ENCODE data around the gene RALGAPA2.

Gene RALGAPA2

DNA sequence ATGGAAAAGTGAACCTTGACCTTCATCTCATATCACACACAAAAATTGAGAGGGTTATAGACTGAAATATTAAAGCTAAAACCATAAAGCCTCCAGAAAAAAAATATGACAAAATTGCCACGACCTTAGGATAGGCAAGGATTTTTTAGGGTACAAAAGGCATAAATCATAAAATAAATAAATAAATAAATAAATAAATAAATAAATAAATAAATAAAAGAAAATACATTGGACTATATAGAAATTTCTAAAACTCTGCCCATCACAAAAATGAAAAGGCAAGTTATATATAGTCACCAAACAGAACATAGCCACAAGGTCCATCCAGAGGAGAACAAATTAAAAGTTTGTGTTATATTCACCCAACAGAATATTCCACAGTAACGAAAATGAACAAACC lies 235.9 kb downstream of the RALGAPA2 start:
- Histone ChIP-seq H3K4me2 (ENCODE audit: low read length) (no peak overlapping the region), H3K9ac (ENCODE audit: low read length) (no peak overlapping the region), H3K9me2 (ENCODE audit: low read depth, low read length) (no peaks in the 10 kb centered on the region), H3K27me3 (ENCODE audit: insufficient read depth, low read length) (no peaks in the 10 kb centered on the region), H3K4me1 (ENCODE audit: insufficient read depth, low read length, severe bottlenecking) (no peaks in the 10 kb centered on the region), H3K79me2 (ENCODE audit: insufficient read depth, low read length) (no peaks in the 10 kb centered on the region), H3K36me3 (ENCODE audit: insufficient read depth, low read length) (no peaks in the 10 kb centered on the region), H3K9me3 (ENCODE audit: low read length) (no peaks in the 10 kb centered on the region), H3K4me3 (ENCODE audit: low read depth, low read length, poor library complexity, severe bottlenecking) (no peak overlapping the region), H3K27ac (ENCODE audit: low read depth, low read length, poor library complexity, severe bottlenecking) (no peak overlapping the region), H2AFZ (ENCODE audit: low read length) (no peak overlapping the region), H4K20me1 (ENCODE audit: insufficient read depth, low read length) (no peaks in the 10 kb centered on the region), H3F3A (ENCODE audit: insufficient read depth, low read length) (no peaks in the 10 kb centered on the region)
- TF ChIP-seq, protein P1, sequence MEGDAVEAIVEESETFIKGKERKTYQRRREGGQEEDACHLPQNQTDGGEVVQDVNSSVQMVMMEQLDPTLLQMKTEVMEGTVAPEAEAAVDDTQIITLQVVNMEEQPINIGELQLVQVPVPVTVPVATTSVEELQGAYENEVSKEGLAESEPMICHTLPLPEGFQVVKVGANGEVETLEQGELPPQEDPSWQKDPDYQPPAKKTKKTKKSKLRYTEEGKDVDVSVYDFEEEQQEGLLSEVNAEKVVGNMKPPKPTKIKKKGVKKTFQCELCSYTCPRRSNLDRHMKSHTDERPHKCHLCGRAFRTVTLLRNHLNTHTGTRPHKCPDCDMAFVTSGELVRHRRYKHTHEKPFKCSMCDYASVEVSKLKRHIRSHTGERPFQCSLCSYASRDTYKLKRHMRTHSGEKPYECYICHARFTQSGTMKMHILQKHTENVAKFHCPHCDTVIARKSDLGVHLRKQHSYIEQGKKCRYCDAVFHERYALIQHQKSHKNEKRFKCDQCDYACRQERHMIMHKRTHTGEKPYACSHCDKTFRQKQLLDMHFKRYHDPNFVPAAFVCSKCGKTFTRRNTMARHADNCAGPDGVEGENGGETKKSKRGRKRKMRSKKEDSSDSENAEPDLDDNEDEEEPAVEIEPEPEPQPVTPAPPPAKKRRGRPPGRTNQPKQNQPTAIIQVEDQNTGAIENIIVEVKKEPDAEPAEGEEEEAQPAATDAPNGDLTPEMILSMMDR (IDR thresholded peaks at IDR 0.05; ENCODE audit: low read length) = no peak

DNA sequence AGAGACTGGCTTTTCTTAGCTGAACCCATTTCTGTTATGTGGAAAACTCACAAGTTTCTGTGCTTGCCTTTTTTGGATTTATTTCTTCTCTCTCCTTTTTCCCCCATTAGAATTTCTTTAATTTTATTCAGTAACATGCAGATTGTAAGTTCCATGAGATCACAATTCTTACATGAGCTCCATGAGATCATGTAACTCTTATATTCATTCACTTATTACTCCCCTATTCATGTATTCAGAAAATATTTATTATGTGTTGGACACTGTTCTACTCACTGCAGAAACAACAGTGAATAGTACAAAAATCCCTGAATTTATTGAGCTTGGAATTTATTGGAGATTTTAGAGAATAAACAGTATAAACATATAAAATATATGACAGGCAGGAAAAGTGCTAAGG lies 238.8 kb downstream of the RALGAPA2 start:
- Histone ChIP-seq H2AFZ (ENCODE audit: low read length) (no peak overlapping the region), H3K9ac (ENCODE audit: low read length) (no peak overlapping the region), H3K36me3 (ENCODE audit: insufficient read depth, low read length) (no peaks in the 10 kb centered on the region), H3K79me2 (ENCODE audit: insufficient read depth, low read length) (no peaks in the 10 kb centered on the region), H3K27ac (ENCODE audit: low read depth, low read length, poor library complexity, severe bottlenecking) (no peak overlapping the region), H4K20me1 (ENCODE audit: insufficient read depth, low read length) (no peaks in the 10 kb centered on the region), H3K4me2 (ENCODE audit: low read length) (no peak overlapping the region), H3K4me3 (ENCODE audit: low read depth, low read length, poor library complexity, severe bottlenecking) (no peak overlapping the region), H3K9me2 (ENCODE audit: low read depth, low read length) (no peaks in the 10 kb centered on the region), H3F3A (ENCODE audit: insufficient read depth, low read length) (no peaks in the 10 kb centered on the region), H3K9me3 (ENCODE audit: low read length) (no peaks in the 10 kb centered on the region), H3K27me3 (ENCODE audit: insufficient read depth, low read length) (no peaks in the 10 kb centered on the region), H3K4me1 (ENCODE audit: insufficient read depth, low read length, severe bottlenecking) (no peaks in the 10 kb centered on the region)
- TF ChIP-seq EZH2 (IDR thresholded peaks at IDR 0.05; ENCODE audit: borderline replicate concordance, low read length) = no peak
- TF ChIP-seq, protein P1 (IDR thresholded peaks at IDR 0.05; ENCODE audit: low read length) = no peak

GRCh38 chr20:20472684-20473274 lies 239.7 kb downstream of the RALGAPA2 start:
- Histone ChIP-seq H3K79me2 (ENCODE audit: insufficient read depth, low read length) (no peaks in the 10 kb centered on the region), H3K9ac (ENCODE audit: low read length) (no peak overlapping the region), H3K27me3 (ENCODE audit: insufficient read depth, low read length) (no peaks in the 10 kb centered on the region), H4K20me1 (ENCODE audit: insufficient read depth, low read length) (no peaks in the 10 kb centered on the region), H3K4me2 (ENCODE audit: low read length) (no peak overlapping the region), H3K4me3 (ENCODE audit: low read depth, low read length, poor library complexity, severe bottlenecking) (no peak overlapping the region), H3K4me1 (ENCODE audit: insufficient read depth, low read length, severe bottlenecking) (no peaks in the 10 kb centered on the region), H2AFZ (ENCODE audit: low read length) (no peak overlapping the region), H3F3A (ENCODE audit: insufficient read depth, low read length) (no peaks in the 10 kb centered on the region), H3K9me3 (ENCODE audit: low read length) (no peaks in the 10 kb centered on the region), H3K27ac (ENCODE audit: low read depth, low read length, poor library complexity, severe bottlenecking) (no peak overlapping the region), H3K9me2 (ENCODE audit: low read depth, low read length) (no peaks in the 10 kb centered on the region), H3K36me3 (ENCODE audit: insufficient read depth, low read length) (no peaks in the 10 kb centered on the region)
- no peak for TF ChIP-seq EZH2 (IDR thresholded peaks at IDR 0.05; ENCODE audit: borderline replicate concordance, low read length)
- TF ChIP-seq, protein P1 (IDR thresholded peaks at IDR 0.05; ENCODE audit: low read length) = no peak

All from OCI-LY1 (cell line).